Measurements from ENCODE around the gene STX16.
"Not testable (repeated sequence)": the region's sequence is repeated elsewhere in the genome, so short reads cannot be mapped to it uniquely, and the experiment has no call there.

The STX16 gene

DNA sequence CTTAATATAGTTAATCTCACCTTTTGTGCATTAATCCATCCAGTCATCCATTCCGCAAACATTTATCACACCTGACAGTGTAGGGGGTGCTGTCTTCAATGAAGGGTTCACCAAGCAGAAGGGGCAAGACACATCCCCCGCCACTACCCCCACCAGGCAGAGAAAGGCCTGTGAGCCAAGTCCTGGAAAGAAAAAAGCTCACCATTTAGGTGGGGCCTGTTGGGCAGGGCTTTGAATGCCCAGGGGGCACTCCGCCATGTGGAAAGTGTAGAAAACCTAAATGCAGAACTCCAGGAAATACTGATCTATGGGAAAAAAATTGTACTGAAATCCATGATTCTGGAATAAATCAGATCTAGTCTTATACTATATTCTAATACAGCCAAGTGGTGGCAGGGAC, 4.8 kb upstream of the STX16 start:
- Histone ChIP-seq H3K9me3 (ENCODE audit: control insufficient read depth in 5 of 5, low read length in 5 of 5) (no peaks in the 10 kb centered on the region), H3K4me1 (ENCODE audit: control insufficient read depth in 5 of 5, insufficient read depth in 5 of 5, low read length in 5 of 5) (peaks cover 0 to 31% (median 21%) of the 10 kb centered on the region in 5 donors), H3K27ac (ENCODE audit: low read depth, low read length) (no peak overlapping the region), H3K27me3 (ENCODE audit: control insufficient read depth in 5 of 5, insufficient read depth in 4 of 5, low read length in 5 of 5) (no peaks in the 10 kb centered on the region), H3K36me3 (ENCODE audit: control insufficient read depth in 5 of 5, insufficient read depth in 5 of 5, low read length in 5 of 5) (no peaks in the 10 kb centered on the region), H3K9ac (ENCODE audit: low read length in 5 of 5) (no peak overlapping the region), H3K4me3 (ENCODE audit: low read depth in 1 of 5, low read length in 5 of 5) (no peak overlapping the region)

GRCh38 chr20:58646703-58647102, 4.4 kb upstream of the STX16 start:
- Histone ChIP-seq H3K9me3 (ENCODE audit: control insufficient read depth in 5 of 5, low read length in 5 of 5) (no peaks in the 10 kb centered on the region), H3K36me3 (ENCODE audit: control insufficient read depth in 5 of 5, insufficient read depth in 5 of 5, low read length in 5 of 5) (no peaks in the 10 kb centered on the region), H3K4me3 (ENCODE audit: low read depth in 1 of 5, low read length in 5 of 5) (no peak overlapping the region), H3K4me1 (ENCODE audit: control insufficient read depth in 5 of 5, insufficient read depth in 5 of 5, low read length in 5 of 5) (peaks cover 0 to 36% (median 26%) of the 10 kb centered on the region in 5 donors), H3K27ac (ENCODE audit: low read depth, low read length) (no peak overlapping the region), H3K27me3 (ENCODE audit: control insufficient read depth in 5 of 5, insufficient read depth in 4 of 5, low read length in 5 of 5) (no peaks in the 10 kb centered on the region), H3K9ac (ENCODE audit: low read length in 5 of 5) (no peak overlapping the region)

DNA sequence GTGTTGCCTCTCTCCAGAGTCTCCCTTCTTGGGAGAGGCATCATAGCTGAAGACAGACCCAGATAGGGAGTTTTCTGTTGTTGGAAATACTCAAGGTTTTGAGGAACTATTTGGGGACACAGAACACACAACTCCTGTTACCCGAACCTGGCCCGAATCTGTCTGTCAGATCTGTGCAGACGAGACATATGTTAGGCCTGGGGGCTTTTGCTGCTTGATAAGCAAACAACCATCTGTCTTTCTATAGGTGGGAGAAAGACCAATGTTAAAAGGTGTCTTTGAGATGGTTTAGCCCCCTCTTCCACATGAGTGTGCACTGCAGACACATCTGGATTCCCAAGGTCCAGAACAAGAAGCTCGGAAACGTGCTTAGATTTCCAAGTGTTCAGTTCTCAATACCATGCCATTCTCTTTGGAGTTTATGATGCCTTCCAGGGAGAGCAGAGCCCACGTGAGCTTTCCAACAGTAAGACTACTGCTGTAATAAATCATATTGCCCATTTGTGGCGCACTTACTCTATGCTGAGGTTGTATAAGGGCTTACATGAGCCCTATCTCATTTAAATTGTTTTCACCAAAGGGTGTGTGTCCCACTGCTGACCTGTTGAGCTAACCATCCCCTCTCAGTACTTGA, 3.8 kb upstream of the STX16 start:
- no peaks in the 10 kb centered on the region for H3K27me3 ChIP-seq (ENCODE audit: control insufficient read depth in 5 of 5, insufficient read depth in 4 of 5, low read length in 5 of 5)
- H3K36me3 ChIP-seq (ENCODE audit: control insufficient read depth in 5 of 5, insufficient read depth in 5 of 5, low read length in 5 of 5), result no peaks in the 10 kb centered on the region
- peaks cover 0 to 40% (median 28%) of the 10 kb centered on the region in 5 donors for H3K4me1 ChIP-seq (ENCODE audit: control insufficient read depth in 5 of 5, insufficient read depth in 5 of 5, low read length in 5 of 5)
- no peaks in the 10 kb centered on the region for H3K9me3 ChIP-seq (ENCODE audit: control insufficient read depth in 5 of 5, low read length in 5 of 5)
- H3K4me3 ChIP-seq (ENCODE audit: low read depth in 1 of 5, low read length in 5 of 5), result no peak overlapping the region
- H3K9ac ChIP-seq (ENCODE audit: low read length in 5 of 5), result no peak overlapping the region
- H3K27ac ChIP-seq (ENCODE audit: low read depth, low read length), result peak overlapping the region; percentile 27

GRCh38 chr20:58647796-58648501, 3.1 kb upstream of the STX16 start:
- no peak overlapping the region for H3K4me3 ChIP-seq (ENCODE audit: low read depth in 1 of 5, low read length in 5 of 5)
- H3K4me1 ChIP-seq (ENCODE audit: control insufficient read depth in 5 of 5, insufficient read depth in 5 of 5, low read length in 5 of 5), result peaks cover 1 to 46% (median 35%) of the 10 kb centered on the region in 5 donors
- H3K27ac ChIP-seq (ENCODE audit: low read depth, low read length), result peak overlapping the region; percentile 27

DNA sequence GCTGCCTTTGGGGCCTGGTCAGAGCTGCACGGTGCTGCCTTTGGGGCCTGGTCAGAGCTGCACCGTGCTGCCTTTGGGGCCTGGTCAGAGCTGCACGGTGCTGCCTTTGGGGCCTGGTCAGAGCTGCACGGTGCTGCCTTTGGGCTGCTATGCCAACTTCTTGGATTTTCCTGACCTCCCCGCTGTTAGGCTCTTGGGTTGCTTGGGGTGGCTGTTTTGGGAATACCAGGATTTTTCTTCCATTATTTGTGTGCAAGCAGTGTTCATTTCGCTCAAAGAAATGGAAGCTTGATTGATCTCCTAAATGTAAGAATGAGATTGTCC, 2.6 kb upstream of the STX16 start:
- not testable (repeated sequence) for H3K9me3 ChIP-seq (ENCODE audit: control insufficient read depth in 5 of 5, low read length in 5 of 5); H3K9ac ChIP-seq (ENCODE audit: low read length in 5 of 5); H3K27ac ChIP-seq (ENCODE audit: low read depth, low read length); H3K4me3 ChIP-seq (ENCODE audit: low read depth in 1 of 5, low read length in 5 of 5); H3K36me3 ChIP-seq (ENCODE audit: control insufficient read depth in 5 of 5, insufficient read depth in 5 of 5, low read length in 5 of 5); H3K27me3 ChIP-seq (ENCODE audit: control insufficient read depth in 5 of 5, insufficient read depth in 4 of 5, low read length in 5 of 5)
- peaks cover 4 to 50% (median 40%) of the 10 kb centered on the region in 5 donors for H3K4me1 ChIP-seq (ENCODE audit: control insufficient read depth in 5 of 5, insufficient read depth in 5 of 5, low read length in 5 of 5)

More at GRCh38 chr20:58647796-58648501, 3.1 kb upstream of the STX16 start:
- H3K27me3 ChIP-seq (ENCODE audit: control insufficient read depth in 5 of 5, insufficient read depth in 4 of 5, low read length in 5 of 5), result no peaks in the 10 kb centered on the region
- no peaks in the 10 kb centered on the region for H3K36me3 ChIP-seq (ENCODE audit: control insufficient read depth in 5 of 5, insufficient read depth in 5 of 5, low read length in 5 of 5)
- no peaks in the 10 kb centered on the region for H3K9me3 ChIP-seq (ENCODE audit: control insufficient read depth in 5 of 5, low read length in 5 of 5)
- H3K9ac ChIP-seq (ENCODE audit: low read length in 5 of 5), result no peak overlapping the region

GRCh38 chr20:58649288-58650180, 1.5 kb upstream of the STX16 start:
- Histone ChIP-seq H3K27me3 (ENCODE audit: control insufficient read depth in 5 of 5, insufficient read depth in 4 of 5, low read length in 5 of 5) (no peaks in the 10 kb centered on the region), H3K36me3 (ENCODE audit: control insufficient read depth in 5 of 5, insufficient read depth in 5 of 5, low read length in 5 of 5) (no peaks in the 10 kb centered on the region), H3K4me3 (ENCODE audit: low read depth in 1 of 5, low read length in 5 of 5) (peak overlapping the region in 4 of 5 donors; percentile 96 to 99 (median 98)), H3K9ac (ENCODE audit: low read length in 5 of 5) (peak overlapping the region in 4 of 5 donors; percentile 37 to 99 (median 83)), H3K9me3 (ENCODE audit: control insufficient read depth in 5 of 5, low read length in 5 of 5) (no peaks in the 10 kb centered on the region), H3K4me1 (ENCODE audit: control insufficient read depth in 5 of 5, insufficient read depth in 5 of 5, low read length in 5 of 5) (peaks cover 4 to 50% (median 41%) of the 10 kb centered on the region in 5 donors), H3K27ac (ENCODE audit: low read depth, low read length) (peak overlapping the region; percentile 86)

DNA sequence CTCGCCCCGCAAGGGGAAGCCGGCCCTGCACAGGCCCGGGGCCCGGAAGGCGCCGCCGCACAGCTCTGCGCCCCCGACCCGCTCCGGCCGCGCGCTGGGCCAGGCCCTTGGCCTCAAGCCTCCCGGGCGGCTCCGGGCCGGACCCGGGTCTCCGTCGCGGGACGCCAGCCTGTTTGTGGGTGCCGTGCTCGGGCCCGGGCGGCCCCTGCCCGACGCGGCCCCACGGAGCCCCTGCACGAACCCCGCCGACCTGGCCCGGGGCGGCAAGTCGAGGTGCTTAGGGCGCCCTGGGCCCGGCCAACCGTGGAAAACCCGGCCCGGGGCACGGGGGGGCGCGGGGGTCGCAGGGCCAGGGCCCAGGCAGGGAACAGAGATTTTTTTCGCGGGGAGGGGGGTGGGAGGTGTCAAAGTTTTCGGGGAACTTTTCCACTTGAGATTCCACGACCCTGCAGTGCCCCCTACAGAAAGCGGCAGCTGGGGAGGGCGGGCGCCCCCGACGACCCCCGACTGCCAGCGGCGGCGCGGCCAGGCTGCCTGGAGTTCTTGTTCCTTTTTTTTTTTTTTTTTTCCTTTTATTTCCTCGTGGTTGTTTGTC, 805 bp upstream of the STX16 start:
- no peaks in the 10 kb centered on the region for H3K9me3 ChIP-seq (ENCODE audit: control insufficient read depth in 5 of 5, low read length in 5 of 5)
- H3K9ac ChIP-seq (ENCODE audit: low read length in 5 of 5), result peak overlapping the region in 4 of 5 donors; percentile 56 to 100 (median 98)
- H3K27ac ChIP-seq (ENCODE audit: low read depth, low read length), result peak overlapping the region; percentile 86
- peaks cover 0 to 3% (median 0%) of the 10 kb centered on the region in 5 donors for H3K36me3 ChIP-seq (ENCODE audit: control insufficient read depth in 5 of 5, insufficient read depth in 5 of 5, low read length in 5 of 5)
- no peaks in the 10 kb centered on the region for H3K27me3 ChIP-seq (ENCODE audit: control insufficient read depth in 5 of 5, insufficient read depth in 4 of 5, low read length in 5 of 5)
- H3K4me3 ChIP-seq (ENCODE audit: low read depth in 1 of 5, low read length in 5 of 5), result peak overlapping the region in 4 of 5 donors; percentile 96 to 99 (median 98)
- peaks cover 4 to 50% (median 40%) of the 10 kb centered on the region in 5 donors for H3K4me1 ChIP-seq (ENCODE audit: control insufficient read depth in 5 of 5, insufficient read depth in 5 of 5, low read length in 5 of 5)

GRCh38 chr20:58651559-58651945, 469 bp downstream of the STX16 start:
- peaks cover 4 to 58% (median 47%) of the 10 kb centered on the region in 5 donors for H3K4me1 ChIP-seq (ENCODE audit: control insufficient read depth in 5 of 5, insufficient read depth in 5 of 5, low read length in 5 of 5)
- peak overlapping the region; percentile 96 to 99 (median 99) for H3K4me3 ChIP-seq (ENCODE audit: low read depth in 1 of 5, low read length in 5 of 5)
- peak overlapping the region; percentile 86 for H3K27ac ChIP-seq (ENCODE audit: low read depth, low read length)
- no peaks in the 10 kb centered on the region for H3K9me3 ChIP-seq (ENCODE audit: control insufficient read depth in 5 of 5, low read length in 5 of 5)
- H3K9ac ChIP-seq (ENCODE audit: low read length in 5 of 5), result peak overlapping the region; percentile 98 to 100 (median 99)
- H3K27me3 ChIP-seq (ENCODE audit: control insufficient read depth in 5 of 5, insufficient read depth in 4 of 5, low read length in 5 of 5), result no peaks in the 10 kb centered on the region
- peaks cover 0 to 4% (median 0%) of the 10 kb centered on the region in 5 donors for H3K36me3 ChIP-seq (ENCODE audit: control insufficient read depth in 5 of 5, insufficient read depth in 5 of 5, low read length in 5 of 5)

DNA sequence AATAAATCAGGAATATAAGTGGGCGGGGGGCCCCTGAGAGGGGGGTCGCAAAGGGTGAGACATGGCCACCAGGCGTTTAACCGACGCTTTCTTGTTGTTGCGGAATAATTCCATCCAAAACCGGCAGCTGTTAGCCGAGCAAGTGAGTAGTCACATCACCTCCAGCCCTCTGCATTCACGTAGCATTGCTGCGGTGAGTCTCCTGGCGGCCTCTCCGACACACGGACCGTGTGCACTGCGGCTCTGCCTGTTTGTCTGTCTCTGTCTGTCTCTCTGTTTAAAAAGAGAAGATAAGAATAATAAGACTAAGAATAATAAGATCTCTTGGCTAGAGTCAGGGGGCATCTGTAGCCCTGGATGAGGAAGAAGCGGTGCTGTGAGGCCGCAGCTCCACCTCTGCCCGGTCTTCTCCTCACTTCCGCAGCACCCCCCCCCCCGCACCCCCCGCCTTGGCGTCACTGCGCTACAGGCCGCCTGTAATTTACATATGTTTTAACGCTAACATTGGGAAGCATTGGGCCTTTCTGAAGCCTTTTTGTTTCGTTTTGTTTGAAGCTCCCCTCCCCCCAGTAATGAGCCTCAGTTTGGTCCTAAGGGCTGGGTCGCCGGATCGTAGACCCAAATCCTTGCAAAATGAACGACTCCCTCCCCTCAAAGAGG, 993 bp downstream of the STX16 start:
- Histone ChIP-seq H3K9ac (ENCODE audit: low read length in 5 of 5) (peak overlapping the region; percentile 98 to 100 (median 99)), H3K9me3 (ENCODE audit: control insufficient read depth in 5 of 5, low read length in 5 of 5) (no peaks in the 10 kb centered on the region), H3K4me1 (ENCODE audit: control insufficient read depth in 5 of 5, insufficient read depth in 5 of 5, low read length in 5 of 5) (peaks cover 4 to 63% (median 52%) of the 10 kb centered on the region in 5 donors)

More for the DNA sequence above, 993 bp downstream of the STX16 start:
- Histone ChIP-seq H3K4me3 (ENCODE audit: low read depth in 1 of 5, low read length in 5 of 5) (peak overlapping the region; percentile 96 to 99 (median 99)), H3K27me3 (ENCODE audit: control insufficient read depth in 5 of 5, insufficient read depth in 4 of 5, low read length in 5 of 5) (no peaks in the 10 kb centered on the region), H3K36me3 (ENCODE audit: control insufficient read depth in 5 of 5, insufficient read depth in 5 of 5, low read length in 5 of 5) (peaks cover 0 to 4% (median 0%) of the 10 kb centered on the region in 5 donors), H3K27ac (ENCODE audit: low read depth, low read length) (peak overlapping the region; percentile 86)

Measured in subcutaneous abdominal adipose tissue (tissue), 5 donors.